Thyroid gland (tissue), 4 donors: ENCODE results near the gene DCAF12L1. TPM values are rescaled to one million over a fixed set of nuclear protein-coding genes. Genes with fewer than 3 reads are reported as not detected.

Source experiments
- DNase-seq, 2 donors: peaks; one replicate each; pipeline ENCODE4 v3.0.0-alpha.2; 2019
- H3K27ac ChIP-seq, 3 donors: fragments of 200-600 bp; sonication (generic); 1 replicate in 2 of 3; 2 replicates in 1 of 3; pipeline ENCODE4 v1.5.1; 2016 to 2019; ENCODE audit warnings: mild to moderate bottlenecking in 1 of 3, moderate library complexity in 1 of 3
- H3K27me3 ChIP-seq: fragments of 200-600 bp; sonication (generic); one replicate; pipeline ENCODE4 v1.5.1; 2019
- H3K36me3 ChIP-seq, 2 donors: fragments of 200-600 bp; sonication (generic); one replicate each; pipeline ENCODE4 v1.5.1; 2016 to 2019
- H3K4me1 ChIP-seq, 2 donors: fragments of 200-600 bp; sonication (generic); one replicate each; pipeline ENCODE4 v1.5.1; 2017 to 2019
- H3K4me3 ChIP-seq, 3 donors: fragments of 200-600 bp; sonication (generic); replicated peaks in 1 of 3; 1 replicate in 2 of 3; 2 replicates in 1 of 3; pipeline ENCODE4 v1.5.1; 2016; ENCODE audit warnings: mild to moderate bottlenecking in 1 of 3
- H3K9me3 ChIP-seq: fragments of 200-600 bp; sonication (generic); one replicate; pipeline ENCODE4 v1.5.1; 2017
- CTCF ChIP-seq, 6 experiments: fragments of 200-600 bp in 3 of 6; fragments of 450-650 bp in 3 of 6; sonication (generic) in 3 of 6; IDR thresholded peaks; one replicate each; pipeline ENCODE4 v1.5.1; 2016 to 2019; ENCODE audit warnings: antibody characterized with exemption in 6 of 6, mild to moderate bottlenecking in 2 of 6, inconsistent platforms in 1 of 6, moderate library complexity in 1 of 6
- POLR2A ChIP-seq, 2 donors: fragments of 450-650 bp; IDR thresholded peaks; one replicate each; pipeline ENCODE4 v1.6.1; 2017; ENCODE audit warnings: antibody characterized with exemption in 2 of 2, mild to moderate bottlenecking in 2 of 2, moderate library complexity in 1 of 2
- WGBS, 2 donors: methylation state at CpG; one replicate each; pipeline ENCODE4 v1.1.5; 2017; 5-methylcytosine and 5-hydroxymethylcytosine counted together
- intact Hi-C: fragments of 100-400 bp; cut with DNase I; formaldehyde crosslinking; loops from one replicate; pipeline ENCODE4 v1.15.1; 2023
- small RNA-seq: library from RNA; depleted of rRNA; stranded (forward); fragments of <200 nt; gene quantifications from one replicate; pipeline ENCODE3, GENCODE V24; 2016
- total RNA-seq, 4 donors: library from RNA; depleted of rRNA; stranded (reverse); fragments of >200 nt; gene quantifications; one replicate each; pipeline ENCODE4 v1.2.3, GENCODE V29; 2016

DCAF12L1 gene
- total RNA-seq, 4 donors from 2014 or later = 0.27 to 2.3 (median 0.75) TPM

GRCh38 chrX:126551306-126551705 lies 1.3 kb downstream of the DCAF12L1 start:
- Histone ChIP-seq H3K27ac (no peak overlapping the region), H3K4me1 (no peaks in the 10 kb centered on the region), H3K4me3 (no peak overlapping the region), H3K27me3 (no peaks in the 10 kb centered on the region), H3K36me3 (no peaks in the 10 kb centered on the region), H3K9me3 (no peaks in the 10 kb centered on the region)
- TF ChIP-seq CTCF (IDR thresholded peaks at IDR 0.05) (no peak), POLR2A (IDR thresholded peaks at IDR 0.05) (no peak)
- WGBS, 2 donors = 0% methylated on average over 1 of the region's 17 CpGs; no CpG with 5 or more reads in 1 of the 2 donors
- peak in 1 of 2 donors; percentile 8 for DNase-seq
- intact Hi-C loops = no loop called here

- no peaks in the 10 kb centered on the region for H3K4me1 ChIP-seq
- no peaks in the 10 kb centered on the region for H3K9me3 ChIP-seq
- no peaks in the 10 kb centered on the region for H3K27me3 ChIP-seq
- no peak overlapping the region for H3K4me3 ChIP-seq
- H3K27ac ChIP-seq = no peak overlapping the region
- TF ChIP-seq CTCF (IDR thresholded peaks at IDR 0.05) = no peak
- TF ChIP-seq POLR2A (IDR thresholded peaks at IDR 0.05) = no peak
- peak; percentile 8 to 27 for DNase-seq
- intact Hi-C loops = no loop called here
- WGBS, 2 donors = 16 to 42% methylated on average over 6 of the region's 6 CpGs
- no peaks in the 10 kb centered on the region for H3K36me3 ChIP-seq
These were observed 1.8 kb downstream of the DCAF12L1 start for GRCh38 chrX:126550816-126551215.

GRCh38 chrX:126509923-126510322 lies 42.7 kb downstream of the DCAF12L1 start:
- no peaks in the 10 kb centered on the region for H3K4me1 ChIP-seq
- 68 to 71% methylated on average over 3 of the region's 3 CpGs for WGBS, 2 donors
- no peak for TF ChIP-seq POLR2A (IDR thresholded peaks at IDR 0.05)
- no peak for TF ChIP-seq CTCF (IDR thresholded peaks at IDR 0.05)
- H3K27me3 ChIP-seq = no peaks in the 10 kb centered on the region
- no peaks in the 10 kb centered on the region for H3K9me3 ChIP-seq
- no peak overlapping the region for H3K27ac ChIP-seq
- H3K4me3 ChIP-seq = no peak overlapping the region
- no peak for DNase-seq
- no peaks in the 10 kb centered on the region for H3K36me3 ChIP-seq
- intact Hi-C loops = no loop called here

Small RNA genes lying within 50 kb of the gene (small RNA-seq; reads per million reads assigned to genes)
- not detected for gene Z69908.1
